A549 treated with dexamethasone at 1 μM for 4 hours (cell line): ENCODE data around the gene IL20RB. TPM values are rescaled to one million over a fixed set of nuclear protein-coding genes. Genes with fewer than 3 reads are reported as not detected.

Experiments
- total RNA-seq: library from RNA; stranded (reverse); fragments of 200-300 nt; extraction: Qiagen RNA extraction; gene quantifications from 5 replicates; pipeline ENCODE4 v1.2.3, GENCODE V29; 2022

IL20RB gene, protein sequence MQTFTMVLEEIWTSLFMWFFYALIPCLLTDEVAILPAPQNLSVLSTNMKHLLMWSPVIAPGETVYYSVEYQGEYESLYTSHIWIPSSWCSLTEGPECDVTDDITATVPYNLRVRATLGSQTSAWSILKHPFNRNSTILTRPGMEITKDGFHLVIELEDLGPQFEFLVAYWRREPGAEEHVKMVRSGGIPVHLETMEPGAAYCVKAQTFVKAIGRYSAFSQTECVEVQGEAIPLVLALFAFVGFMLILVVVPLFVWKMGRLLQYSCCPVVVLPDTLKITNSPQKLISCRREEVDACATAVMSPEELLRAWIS
- 0.87 to 1.6 TPM (median 0.97 TPM) in 5 replicates for total RNA-seq

DNA sequence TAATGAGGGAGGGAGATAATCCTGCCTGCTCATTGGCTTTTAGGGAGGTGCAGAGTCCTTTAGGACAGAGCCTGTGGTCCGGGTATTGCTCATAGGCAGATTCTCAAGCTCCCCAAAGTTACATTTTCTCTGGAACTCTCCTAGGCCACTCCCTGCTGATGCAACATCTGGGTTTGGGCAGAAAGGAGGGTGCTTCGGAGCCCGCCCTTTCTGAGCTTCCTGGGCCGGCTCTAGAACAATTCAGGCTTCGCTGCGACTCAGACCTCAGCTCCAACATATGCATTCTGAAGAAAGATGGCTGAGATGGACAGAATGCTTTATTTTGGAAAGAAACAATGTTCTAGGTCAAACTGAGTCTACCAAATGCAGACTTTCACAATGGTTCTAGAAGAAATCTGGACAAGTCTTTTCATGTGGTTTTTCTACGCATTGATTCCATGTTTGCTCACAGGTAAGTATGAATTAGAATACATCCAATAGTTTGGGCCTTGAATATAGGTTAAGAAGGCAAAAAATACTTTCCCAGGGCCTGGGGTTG, at the start of gene IL20RB:
IL20RB (plus strand) TSS at position 233 of the 538 bp plus-strand sequence; CDS start at position 364, 131 bp downstream.

Other genes starting within 250 kb of the IL20RB start
- gene STAG1, start 205.6 kb upstream of the IL20RB start, total RNA-seq, result 8.4 to 11.2 TPM (median 10.0 TPM) in 5 replicates
- gene SLC35G2, start 138.9 kb upstream of the IL20RB start, total RNA-seq, result 22.4 to 24.6 TPM (median 24.3 TPM) in 5 replicates
- 22.7 to 27.0 TPM (median 26.6 TPM) in 5 replicates for gene NCK1, start 95.8 kb upstream of the IL20RB start, total RNA-seq